BE2C (cell line): ENCODE results near the gene TIMP2.

Experiments
- DNase-seq: peaks from one replicate; pipeline ENCODE4 v3.0.0-alpha.2; 2020
- H3K27me3 ChIP-seq: fragments of 250-450 bp; sonication (Bioruptor Pico); 2 replicates; pipeline ENCODE4 v1.5.1; 2020; ENCODE audit warnings: mild to moderate bottlenecking
- H3K36me3 ChIP-seq: fragments of 250-450 bp; sonication (Bioruptor Pico); 2 replicates; pipeline ENCODE4 v1.5.1; 2020; ENCODE audit warnings: mild to moderate bottlenecking
- H3K4me1 ChIP-seq: fragments of 250-450 bp; sonication (Bioruptor Pico); 2 replicates; pipeline ENCODE4 v1.5.1; 2020
- H3K4me3 ChIP-seq: 2 replicates; pipeline ENCODE4 v1.5.1; 2011; ENCODE audit warnings: low read depth, low read length
- H3K9me3 ChIP-seq: fragments of 250-450 bp; sonication (Bioruptor Pico); 2 replicates; pipeline ENCODE4 v1.5.1; 2020
- TF ChIP-seq, protein P1 (sequence below): IDR thresholded peaks from 2 replicates; pipeline ENCODE4 v1.5.1; 2012; ENCODE audit warnings: mild to moderate bottlenecking, low read depth, low read length

TIMP2 gene

DNA sequence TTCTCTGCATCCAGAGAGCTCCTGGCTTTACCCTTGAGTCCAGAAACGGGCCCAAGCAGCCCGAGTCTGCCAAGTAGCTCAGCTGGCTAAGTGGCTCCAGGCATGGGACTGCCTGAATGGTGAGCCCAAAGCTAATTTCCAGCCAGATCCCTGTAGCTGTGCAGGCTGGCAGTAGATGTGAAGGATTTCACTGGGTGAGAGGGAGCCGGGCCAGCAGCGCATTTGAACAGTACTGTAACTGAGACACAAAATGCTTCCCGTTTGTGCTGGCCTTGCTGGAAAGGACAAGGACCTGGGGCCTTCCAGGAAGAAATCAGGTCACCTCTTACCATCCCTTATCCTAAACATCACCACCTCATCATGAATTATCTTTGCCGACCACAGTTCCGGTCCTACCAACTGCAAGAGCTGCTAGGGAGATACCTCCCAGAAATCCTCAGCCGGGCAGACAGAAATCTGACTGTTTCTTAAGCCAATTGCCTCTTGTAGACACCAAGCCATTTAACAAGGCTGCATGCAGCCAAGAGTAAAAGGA, 3.7 kb downstream of the TIMP2 start:
- Histone ChIP-seq H3K4me3 (no peak overlapping the region), H3K36me3 (no peaks in the 10 kb centered on the region; the same call in 1 of the 2 replicates), H3K9me3 (no peaks in the 10 kb centered on the region), H3K27me3 (no peaks in the 10 kb centered on the region), H3K4me1 (peaks cover 20% of the 10 kb centered on the region)
- peak; percentile 47 for DNase-seq
- TF ChIP-seq, protein P1, sequence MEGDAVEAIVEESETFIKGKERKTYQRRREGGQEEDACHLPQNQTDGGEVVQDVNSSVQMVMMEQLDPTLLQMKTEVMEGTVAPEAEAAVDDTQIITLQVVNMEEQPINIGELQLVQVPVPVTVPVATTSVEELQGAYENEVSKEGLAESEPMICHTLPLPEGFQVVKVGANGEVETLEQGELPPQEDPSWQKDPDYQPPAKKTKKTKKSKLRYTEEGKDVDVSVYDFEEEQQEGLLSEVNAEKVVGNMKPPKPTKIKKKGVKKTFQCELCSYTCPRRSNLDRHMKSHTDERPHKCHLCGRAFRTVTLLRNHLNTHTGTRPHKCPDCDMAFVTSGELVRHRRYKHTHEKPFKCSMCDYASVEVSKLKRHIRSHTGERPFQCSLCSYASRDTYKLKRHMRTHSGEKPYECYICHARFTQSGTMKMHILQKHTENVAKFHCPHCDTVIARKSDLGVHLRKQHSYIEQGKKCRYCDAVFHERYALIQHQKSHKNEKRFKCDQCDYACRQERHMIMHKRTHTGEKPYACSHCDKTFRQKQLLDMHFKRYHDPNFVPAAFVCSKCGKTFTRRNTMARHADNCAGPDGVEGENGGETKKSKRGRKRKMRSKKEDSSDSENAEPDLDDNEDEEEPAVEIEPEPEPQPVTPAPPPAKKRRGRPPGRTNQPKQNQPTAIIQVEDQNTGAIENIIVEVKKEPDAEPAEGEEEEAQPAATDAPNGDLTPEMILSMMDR: no peak

DNA sequence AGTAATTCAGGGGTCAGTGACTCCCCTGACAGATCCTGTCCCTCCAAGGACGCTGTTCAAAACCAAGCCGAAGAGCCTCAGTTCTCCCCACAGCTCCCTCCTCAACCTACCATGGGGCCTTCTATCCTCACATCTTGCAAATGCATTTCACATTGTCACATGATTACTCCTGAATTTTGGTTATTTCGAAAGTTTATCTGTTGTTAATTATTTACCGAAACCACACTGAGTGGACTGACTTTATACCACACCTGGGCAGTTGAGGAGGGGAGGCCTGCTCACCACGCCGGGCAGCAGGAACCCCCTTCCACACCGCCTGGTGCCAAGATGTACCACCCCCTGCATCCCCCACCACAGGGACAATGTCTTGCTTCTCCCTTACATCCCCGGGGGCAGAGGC, 4.7 kb downstream of the TIMP2 start:
- no peak for DNase-seq

GRCh38 chr17:78919861-78920450, 5.2 kb downstream of the TIMP2 start:
- H3K4me1 ChIP-seq: peaks cover 33% of the 10 kb centered on the region
- H3K27me3 ChIP-seq: no peaks in the 10 kb centered on the region
- H3K9me3 ChIP-seq: no peaks in the 10 kb centered on the region
- TF ChIP-seq, protein P1: no peak
- no peak overlapping the region for H3K4me3 ChIP-seq
- no peaks in the 10 kb centered on the region; the same call in none of the 2 replicates for H3K36me3 ChIP-seq
- DNase-seq: no peak

More for the DNA sequence above, 4.7 kb downstream of the TIMP2 start:
- H3K36me3 ChIP-seq: no peaks in the 10 kb centered on the region; the same call in none of the 2 replicates
- H3K27me3 ChIP-seq: no peaks in the 10 kb centered on the region
- no peak overlapping the region for H3K4me3 ChIP-seq
- peaks cover 30% of the 10 kb centered on the region for H3K4me1 ChIP-seq
- H3K9me3 ChIP-seq: no peaks in the 10 kb centered on the region
- TF ChIP-seq, protein P1: no peak

DNA sequence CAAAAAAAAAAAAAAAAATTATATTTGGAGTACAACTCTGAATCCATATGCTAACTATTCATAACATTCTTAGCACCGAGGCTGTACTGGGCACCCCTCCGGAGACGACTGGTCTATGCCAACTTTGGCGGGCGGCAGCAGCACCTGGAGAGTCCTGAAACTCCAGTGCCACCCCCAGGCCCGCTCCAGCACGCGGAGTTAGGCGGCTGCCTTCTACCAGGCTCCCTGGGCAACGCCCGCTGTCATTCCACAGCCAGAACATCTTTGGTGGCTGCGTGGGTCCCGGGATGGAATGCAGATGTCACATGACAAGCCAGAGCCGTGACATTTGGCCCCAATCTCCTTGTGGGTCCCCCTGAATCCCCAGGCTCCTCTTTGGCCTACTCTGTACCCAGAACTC, 6.2 kb downstream of the TIMP2 start:
- Histone ChIP-seq H3K4me3 (no peak overlapping the region), H3K4me1 (peaks cover 35% of the 10 kb centered on the region), H3K9me3 (no peaks in the 10 kb centered on the region), H3K36me3 (no peaks in the 10 kb centered on the region; the same call in none of the 2 replicates), H3K27me3 (no peaks in the 10 kb centered on the region)
- TF ChIP-seq, protein P1: no peak
- no peak for DNase-seq

DNA sequence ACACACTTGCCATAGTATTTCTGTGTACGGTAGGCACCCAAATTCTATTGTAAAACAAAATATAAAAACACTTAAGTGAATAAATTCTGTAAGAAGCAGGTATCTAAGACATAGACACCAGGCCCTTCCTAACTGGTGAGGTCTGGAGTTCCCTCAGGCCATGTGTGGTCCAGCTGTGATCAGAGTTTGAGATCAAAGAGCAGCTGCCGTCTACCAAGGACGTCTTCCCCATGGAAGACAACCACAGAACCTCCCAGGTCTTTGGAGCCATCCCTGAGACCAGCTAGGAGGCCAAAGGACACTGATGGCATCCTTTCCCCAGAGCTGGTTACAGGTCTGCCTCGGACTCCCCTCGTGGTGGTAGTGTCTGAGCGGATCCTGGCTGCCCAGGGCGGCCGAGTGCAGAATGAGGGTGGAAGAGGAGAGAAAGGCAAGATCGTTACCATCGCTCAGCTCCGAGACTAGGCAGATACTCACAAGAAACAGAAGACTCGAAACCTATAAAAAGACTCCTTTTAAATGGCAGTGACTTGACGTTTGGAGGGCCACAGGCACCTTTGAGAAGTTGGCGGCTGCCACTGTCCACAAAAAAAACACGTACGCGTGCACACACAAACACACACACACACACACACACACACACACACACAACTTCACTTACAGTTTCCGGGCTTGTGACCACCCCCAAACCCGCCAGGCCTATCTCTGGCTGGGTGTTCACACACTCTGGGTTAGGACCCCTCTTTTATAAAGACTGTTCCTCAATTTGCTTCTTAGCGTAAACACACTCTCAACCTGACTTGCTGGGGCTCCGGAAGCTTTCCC, 7.5 kb downstream of the TIMP2 start:
- Histone ChIP-seq H3K4me1 (peaks cover 35% of the 10 kb centered on the region), H3K27me3 (no peaks in the 10 kb centered on the region), H3K9me3 (no peaks in the 10 kb centered on the region), H3K36me3 (no peaks in the 10 kb centered on the region; the same call in none of the 2 replicates), H3K4me3 (no peak overlapping the region)
- DNase-seq: no peak
- TF ChIP-seq, protein P1: no peak
